HG02610 (cell line): Measurements from ENCODE around the gene STKLD1.
A peak's percentile ranks its signal among the peaks of the same experiment; 100 is the strongest.
"Not testable (repeated sequence)": the region's sequence is repeated elsewhere in the genome, so short reads cannot be mapped to it uniquely, and the experiment has no call there.

Experiments used
- ATAC-seq: cut with Tn5 transposase; IDR thresholded peaks from one replicate; pipeline ENCODE4 v1.9.1; 2021; ENCODE audit warnings: mild to moderate bottlenecking, moderate library complexity; ENCODE audit not compliant: unreplicated experiment

The STKLD1 gene

GRCh38 chr9:133360400-133361393 is 15.5 kb upstream of the STKLD1 start:
- ATAC-seq: no peak

GRCh38 chr9:133361507-133362092 is 14.6 kb upstream of the STKLD1 start:
- ATAC-seq: no peak

- no peak for ATAC-seq
These were observed 13.7 kb upstream of the STKLD1 start for GRCh38 chr9:133362359-133363044.

- no peak for ATAC-seq
These were observed 9.7 kb upstream of the STKLD1 start for GRCh38 chr9:133366435-133366834.

GRCh38 chr9:133367221-133367620 is 8.9 kb upstream of the STKLD1 start:
- ATAC-seq: no peak

- ATAC-seq: no peak
These were observed 8.4 kb upstream of the STKLD1 start for GRCh38 chr9:133367778-133368177.

- ATAC-seq: no peak
These were observed 7.8 kb upstream of the STKLD1 start for GRCh38 chr9:133368249-133368881.

GRCh38 chr9:133369422-133369821 is 6.7 kb upstream of the STKLD1 start:
- no peak for ATAC-seq

GRCh38 chr9:133369933-133370332 is 6.2 kb upstream of the STKLD1 start:
- ATAC-seq: no peak

- ATAC-seq: no peak
These were observed 5.5 kb upstream of the STKLD1 start for GRCh38 chr9:133370685-133371084.

- ATAC-seq: no peak
These were observed 4.9 kb upstream of the STKLD1 start for GRCh38 chr9:133371261-133371711.

- no peak for ATAC-seq
These were observed 4.0 kb upstream of the STKLD1 start for GRCh38 chr9:133372144-133372543.

GRCh38 chr9:133374612-133375115 is 1.5 kb upstream of the STKLD1 start:
- ATAC-seq: no peak

GRCh38 chr9:133375116-133375723 is 946 bp upstream of the STKLD1 start:
- ATAC-seq: peak; percentile 12

GRCh38 chr9:133377280-133377679 is 1.1 kb downstream of the STKLD1 start:
- not testable (repeated sequence) for ATAC-seq

GRCh38 chr9:133377721-133378216 is 1.6 kb downstream of the STKLD1 start:
- ATAC-seq: no peak

- ATAC-seq: no peak
These were observed 2.3 kb downstream of the STKLD1 start for GRCh38 chr9:133378408-133378962.

- no peak for ATAC-seq
These were observed 3.3 kb downstream of the STKLD1 start for GRCh38 chr9:133379153-133380086.

GRCh38 chr9:133380734-133381133 is 4.6 kb downstream of the STKLD1 start:
- no peak for ATAC-seq
